ENCODE measurements around the gene GPR176.

- no peak for TF ChIP-seq CTCF (IDR thresholded peaks at IDR 0.05; ENCODE audit: insufficient read depth, low read depth, low read length)
- TF ChIP-seq EZH2 (IDR thresholded peaks at IDR 0.05; ENCODE audit: insufficient read depth, low read length), result no peak
These were observed 64.7 kb downstream of the GPR176 start for GRCh38 chr15:39855400-39855799.

Measured in astrocyte (in vitro differentiated cells and primary cell).